ENCODE results near the gene PTMS. TPM values are rescaled to one million over a fixed set of nuclear protein-coding genes. Genes with fewer than 3 reads are reported as not detected.
A peak's percentile ranks its signal among the peaks of the same experiment; 100 is the strongest.

PTMS gene
- total RNA-seq, 1 experiment from 2014 or later, result 422 TPM

DNA sequence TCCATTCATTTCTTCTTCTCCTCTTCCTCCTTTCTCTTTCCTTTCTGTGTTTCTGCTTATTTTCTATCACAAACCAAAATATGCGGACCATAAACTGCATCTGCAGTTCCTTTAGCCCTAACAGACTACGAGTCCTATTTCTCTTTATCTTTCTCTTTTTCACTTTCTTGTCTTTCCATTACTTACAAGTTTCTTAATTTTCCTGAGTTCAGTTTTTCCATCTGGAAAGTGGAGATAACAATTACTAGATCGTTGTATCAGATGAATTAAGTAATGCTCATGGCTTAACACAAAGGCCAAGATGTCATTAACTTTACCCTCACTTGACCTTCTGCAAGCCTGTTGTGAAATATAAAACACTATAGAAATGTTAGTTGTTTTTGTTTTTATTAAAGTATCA, 43.3 kb upstream of the PTMS start:
- H3K4ac ChIP-seq (ENCODE audit: low read depth, low read length), result no peak overlapping the region
- no peak overlapping the region for H4K8ac ChIP-seq (replicated peaks; ENCODE audit: insufficient read length, low read depth, low read length)
- Mint-ChIP-seq H3K27me3 (ENCODE audit: low read depth) (peaks cover 7% of the 10 kb centered on the region), H3K36me3 (ENCODE audit: insufficient read depth in 1 of 3, low read depth in 3 of 3) (peaks cover 2 to 15% (median 5%) of the 10 kb centered on the region in 3 experiments; a peak in 5 of 7 replicates), H3K27ac (no peak overlapping the region), H3K4me1 (peaks cover 8 to 19% of the 10 kb centered on the region in 2 experiments), H3K9me3 (peaks cover 0 to 2% of the 10 kb centered on the region in 2 experiments; a peak in 1 of 5 replicates), H3K4me3 (peak overlapping the region; percentile 6 to 57; a peak in 3 of 5 replicates)
- no peak overlapping the region for H2BK120ac ChIP-seq (ENCODE audit: low read depth, low read length, poor library complexity, severe bottlenecking)
- TF ChIP-seq, protein P1, sequence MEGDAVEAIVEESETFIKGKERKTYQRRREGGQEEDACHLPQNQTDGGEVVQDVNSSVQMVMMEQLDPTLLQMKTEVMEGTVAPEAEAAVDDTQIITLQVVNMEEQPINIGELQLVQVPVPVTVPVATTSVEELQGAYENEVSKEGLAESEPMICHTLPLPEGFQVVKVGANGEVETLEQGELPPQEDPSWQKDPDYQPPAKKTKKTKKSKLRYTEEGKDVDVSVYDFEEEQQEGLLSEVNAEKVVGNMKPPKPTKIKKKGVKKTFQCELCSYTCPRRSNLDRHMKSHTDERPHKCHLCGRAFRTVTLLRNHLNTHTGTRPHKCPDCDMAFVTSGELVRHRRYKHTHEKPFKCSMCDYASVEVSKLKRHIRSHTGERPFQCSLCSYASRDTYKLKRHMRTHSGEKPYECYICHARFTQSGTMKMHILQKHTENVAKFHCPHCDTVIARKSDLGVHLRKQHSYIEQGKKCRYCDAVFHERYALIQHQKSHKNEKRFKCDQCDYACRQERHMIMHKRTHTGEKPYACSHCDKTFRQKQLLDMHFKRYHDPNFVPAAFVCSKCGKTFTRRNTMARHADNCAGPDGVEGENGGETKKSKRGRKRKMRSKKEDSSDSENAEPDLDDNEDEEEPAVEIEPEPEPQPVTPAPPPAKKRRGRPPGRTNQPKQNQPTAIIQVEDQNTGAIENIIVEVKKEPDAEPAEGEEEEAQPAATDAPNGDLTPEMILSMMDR (conservative IDR thresholded peaks at IDR 0.05), result no peak
- no peaks in the 10 kb centered on the region; the same call in 1 of the 2 replicates for H3K4me1 ChIP-seq (ENCODE audit: insufficient read depth, low read length)
- no peak overlapping the region for H3K14ac ChIP-seq (ENCODE audit: insufficient read depth, low read length)
- no peak overlapping the region for H2BK15ac ChIP-seq (ENCODE audit: low read depth, low read length)
- H3K79me2 ChIP-seq (ENCODE audit: insufficient read depth, low read length), result no peaks in the 10 kb centered on the region
- H3K27me3 ChIP-seq (ENCODE audit: insufficient read depth, low read length), result no peaks in the 10 kb centered on the region
- no peak for DNase-seq
- H3K9ac ChIP-seq (ENCODE audit: extremely low read depth, insufficient read length, low read length), result no peak overlapping the region
- WGBS (ENCODE audit: extremely low coverage, insufficient read length, low lambda C conversion rate), result no CpG with 5 or more reads among the region's 3 CpGs
- H2BK12ac ChIP-seq (ENCODE audit: insufficient read length, low read depth, low read length), result no peak overlapping the region
- H3K23me2 ChIP-seq (ENCODE audit: insufficient read length, low read depth, low read length, poor library complexity, severe bottlenecking), result peaks cover 9% of the 10 kb centered on the region
- no peak overlapping the region for H2AFZ ChIP-seq (ENCODE audit: low read length)
- no peak overlapping the region for H3T11ph ChIP-seq (ENCODE audit: low read length)
- no peaks in the 10 kb centered on the region for H4K20me1 ChIP-seq (ENCODE audit: control insufficient read depth, insufficient read depth, insufficient read length)
- H3K18ac ChIP-seq (ENCODE audit: insufficient read length, low read depth, low read length), result no peak overlapping the region
- no peaks in the 10 kb centered on the region for H3K9me3 ChIP-seq (ENCODE audit: control insufficient read depth, low read depth, low read length)
- no peak overlapping the region for H4K91ac ChIP-seq (ENCODE audit: insufficient read length, low read depth, low read length)
- H3K23ac ChIP-seq (ENCODE audit: insufficient read length, low read depth, low read length), result no peak overlapping the region
- H3K4me2 ChIP-seq (ENCODE audit: insufficient read depth, insufficient read length, low read length), result peak overlapping the region; percentile 97
- H2AK5ac ChIP-seq (ENCODE audit: insufficient read length, low read length), result no peak overlapping the region
- no peak overlapping the region for H3K56ac ChIP-seq (ENCODE audit: insufficient read length, low read depth, low read length)
- H3K79me1 ChIP-seq (ENCODE audit: insufficient read depth, low read depth, low read length, poor library complexity, severe bottlenecking), result no peaks in the 10 kb centered on the region
- no peak overlapping the region for H4K5ac ChIP-seq (ENCODE audit: insufficient read length, low read depth, low read length)
- H3K27ac ChIP-seq (ENCODE audit: insufficient read length, low read depth, low read length), result no peak overlapping the region
- no peak overlapping the region for H2BK20ac ChIP-seq (ENCODE audit: low read depth, low read length, poor library complexity, severe bottlenecking)
- no peak overlapping the region for H2BK5ac ChIP-seq (ENCODE audit: insufficient read length, low read length)
